ENCODE measurements around the gene TPI1. TPM values are rescaled to one million over a fixed set of nuclear protein-coding genes. Genes with fewer than 3 reads are reported as not detected.

The TPI1 gene
- total and polyA plus RNA-seq, 2 donors (not counting 3 experiments of a cell fraction or from before 2014, with no cell fraction given), result 643 to 1,816 TPM

GRCh38 chr12:6823182-6824084 lies 43.9 kb upstream of the TPI1 start:
- Histone ChIP-seq H3K4me1 (ENCODE audit: control insufficient read depth, extremely low read depth, insufficient read depth, low read length) (peaks cover 24% of the 10 kb centered on the region), H3K4me2 (ENCODE audit: insufficient read depth, low read length) (no peak overlapping the region), H3K9me1 (replicated peaks; ENCODE audit: control insufficient read depth, extremely low read depth, insufficient read depth, low read length) (no peaks in the 10 kb centered on the region), H2AFZ (ENCODE audit: low read depth, low read length) (no peak overlapping the region), H3K27me3 (ENCODE audit: control insufficient read depth in 2 of 2, insufficient read depth in 2 of 2, low read length in 2 of 2) (peaks cover 3% of the 10 kb centered on the region in 2 experiments), H3K9me3 (replicated peaks; ENCODE audit: control insufficient read depth, insufficient read depth, low read length) (no peaks in the 10 kb centered on the region), H3K4me3 (replicated peaks in 1 of 3; ENCODE audit: insufficient read depth in 1 of 3, low read depth in 1 of 3, low read length in 3 of 3) (no peak overlapping the region), H3K9ac (replicated peaks; ENCODE audit: extremely low read depth, insufficient read depth, low read length) (no peak overlapping the region), H3K36me3 (ENCODE audit: control insufficient read depth in 2 of 2, extremely low read depth in 1 of 2, insufficient read depth in 2 of 2, low read length in 2 of 2) (no peaks in the 10 kb centered on the region), H3K27ac (ENCODE audit: insufficient read depth, low read depth, low read length) (no peak overlapping the region), H4K20me1 (replicated peaks; ENCODE audit: control insufficient read depth, extremely low read depth, insufficient read depth, low read length) (no peaks in the 10 kb centered on the region), H3K79me2 (ENCODE audit: control insufficient read depth, insufficient read depth, low read length) (peaks cover 2% of the 10 kb centered on the region)
- DNase-seq (ENCODE audit: low read depth, low spot score) (no peak), FAIRE-seq (no peak)
- intact Hi-C loops (cut with micrococcal nuclease) (no loop called here), dilution Hi-C loops (cut with MboI; ENCODE audit: extremely low pct_ligation_motif_present, low sequenced_read_pairs) (no loop called here)
- CTCF ChIA-PET, result interaction anchor here (2.5 to 12.0 kb wide), 2 partner anchors 70 to 205 kb away, joined by 5 to 148 read pairs; partner anchors contain the start of gene MLF2
- POLR2A ChIA-PET, result no interaction called here
- no TSS peak for BruUV-seq (replicated peaks)
- TF ChIP-seq POLR2AphosphoS5 (IDR thresholded peaks at IDR 0.05; ENCODE audit: insufficient read depth, low read depth, low read length), result no peak
- TF ChIP-seq POLR2A (IDR thresholded peaks at IDR 0.05; ENCODE audit: low read depth, low read length), result no peak
- TF ChIP-seq EZH2 (IDR thresholded peaks at IDR 0.05; ENCODE audit: borderline replicate concordance, low read depth, low read length, severe bottlenecking), result no peak
- no peak for TF ChIP-seq MYC (IDR thresholded peaks at IDR 0.05; ENCODE audit: low read depth, low read length)
- TF ChIP-seq FOS (IDR thresholded peaks at IDR 0.05; ENCODE audit: borderline replicate concordance, insufficient read depth, low read length), result no peak
- no peak for TF ChIP-seq MAX (IDR thresholded peaks at IDR 0.05; ENCODE audit: insufficient read depth, insufficient read length)
- no peak for TF ChIP-seq GATA2 (IDR thresholded peaks at IDR 0.05; ENCODE audit: insufficient read depth, insufficient read length, low read depth, low read length)
- TF ChIP-seq JUN (IDR thresholded peaks at IDR 0.05; ENCODE audit: borderline replicate concordance, insufficient read depth, insufficient read length, low read depth), result no peak
- TF ChIP-seq, protein P1, sequence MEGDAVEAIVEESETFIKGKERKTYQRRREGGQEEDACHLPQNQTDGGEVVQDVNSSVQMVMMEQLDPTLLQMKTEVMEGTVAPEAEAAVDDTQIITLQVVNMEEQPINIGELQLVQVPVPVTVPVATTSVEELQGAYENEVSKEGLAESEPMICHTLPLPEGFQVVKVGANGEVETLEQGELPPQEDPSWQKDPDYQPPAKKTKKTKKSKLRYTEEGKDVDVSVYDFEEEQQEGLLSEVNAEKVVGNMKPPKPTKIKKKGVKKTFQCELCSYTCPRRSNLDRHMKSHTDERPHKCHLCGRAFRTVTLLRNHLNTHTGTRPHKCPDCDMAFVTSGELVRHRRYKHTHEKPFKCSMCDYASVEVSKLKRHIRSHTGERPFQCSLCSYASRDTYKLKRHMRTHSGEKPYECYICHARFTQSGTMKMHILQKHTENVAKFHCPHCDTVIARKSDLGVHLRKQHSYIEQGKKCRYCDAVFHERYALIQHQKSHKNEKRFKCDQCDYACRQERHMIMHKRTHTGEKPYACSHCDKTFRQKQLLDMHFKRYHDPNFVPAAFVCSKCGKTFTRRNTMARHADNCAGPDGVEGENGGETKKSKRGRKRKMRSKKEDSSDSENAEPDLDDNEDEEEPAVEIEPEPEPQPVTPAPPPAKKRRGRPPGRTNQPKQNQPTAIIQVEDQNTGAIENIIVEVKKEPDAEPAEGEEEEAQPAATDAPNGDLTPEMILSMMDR (IDR thresholded peaks at IDR 0.05; ENCODE audit: extremely low read depth in 1 of 2, insufficient read depth in 1 of 2, low read depth in 1 of 2, low read length in 2 of 2), result no peak
